WTC11 (cell line): Measurements from ENCODE around the gene OR5AP2.
"Not testable (repeated sequence)": the region's sequence is repeated elsewhere in the genome, so short reads cannot be mapped to it uniquely, and the experiment has no call there.

ENCODE experiments used
- NR2C2 ChIP-seq: sonication (generic); formaldehyde crosslinking; IDR thresholded peaks from 2 replicates; pipeline ENCODE4 v1.8.0; 2022; ENCODE audit warnings: mild to moderate bottlenecking, missing genetic modification reagents
- TF ChIP-seq, protein P1 (sequence below): fragments of 250-450 bp; sonication (Bioruptor Pico); IDR thresholded peaks from 2 replicates; pipeline ENCODE4 v1.9.0; 2021; ENCODE audit warnings: mild to moderate bottlenecking
- TF ChIP-seq, protein P2 (sequence below): fragments of 200-600 bp; IDR thresholded peaks from 2 replicates; pipeline ENCODE4 v1.8.0; 2022; ENCODE audit warnings: antibody characterized with exemption
- TF ChIP-seq, protein P3 (sequence below): sonication (generic); formaldehyde crosslinking; IDR thresholded peaks from 2 replicates; pipeline ENCODE4 v1.8.1; 2023; ENCODE audit warnings: mild to moderate bottlenecking, missing genetic modification reagents, moderate library complexity

DNA sequence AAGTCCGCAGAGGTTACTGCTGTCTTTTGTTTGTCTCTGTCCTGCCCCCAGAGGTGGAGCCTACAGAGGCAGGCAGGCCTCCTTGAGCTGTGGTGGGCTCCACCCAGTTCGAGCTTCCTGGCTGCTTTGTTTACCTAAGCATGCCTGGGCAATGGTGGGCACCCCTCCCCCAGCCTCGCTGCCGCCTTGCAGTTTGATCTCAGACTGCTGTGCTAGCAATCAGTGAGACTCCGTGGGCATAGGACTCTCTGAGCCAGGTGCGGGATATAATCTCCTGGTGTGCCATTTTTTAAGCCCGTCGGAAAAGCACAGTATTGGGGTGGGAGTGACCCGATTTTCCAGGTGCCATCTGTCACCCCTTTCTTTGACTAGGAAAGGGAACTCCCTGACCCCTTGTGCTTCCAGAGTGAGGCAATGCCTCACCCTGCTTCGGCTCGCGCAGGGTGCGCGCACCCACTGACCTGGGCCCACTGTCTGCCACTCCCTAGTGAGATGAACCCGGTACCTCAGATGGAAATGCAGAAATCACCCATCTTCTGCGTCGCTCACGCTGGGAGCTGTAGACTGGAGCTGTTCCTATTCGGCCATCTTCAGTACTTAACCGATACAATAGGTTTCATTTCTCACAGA lies 50.0 kb downstream of the OR5AP2 start:
- TF ChIP-seq, protein P1, sequence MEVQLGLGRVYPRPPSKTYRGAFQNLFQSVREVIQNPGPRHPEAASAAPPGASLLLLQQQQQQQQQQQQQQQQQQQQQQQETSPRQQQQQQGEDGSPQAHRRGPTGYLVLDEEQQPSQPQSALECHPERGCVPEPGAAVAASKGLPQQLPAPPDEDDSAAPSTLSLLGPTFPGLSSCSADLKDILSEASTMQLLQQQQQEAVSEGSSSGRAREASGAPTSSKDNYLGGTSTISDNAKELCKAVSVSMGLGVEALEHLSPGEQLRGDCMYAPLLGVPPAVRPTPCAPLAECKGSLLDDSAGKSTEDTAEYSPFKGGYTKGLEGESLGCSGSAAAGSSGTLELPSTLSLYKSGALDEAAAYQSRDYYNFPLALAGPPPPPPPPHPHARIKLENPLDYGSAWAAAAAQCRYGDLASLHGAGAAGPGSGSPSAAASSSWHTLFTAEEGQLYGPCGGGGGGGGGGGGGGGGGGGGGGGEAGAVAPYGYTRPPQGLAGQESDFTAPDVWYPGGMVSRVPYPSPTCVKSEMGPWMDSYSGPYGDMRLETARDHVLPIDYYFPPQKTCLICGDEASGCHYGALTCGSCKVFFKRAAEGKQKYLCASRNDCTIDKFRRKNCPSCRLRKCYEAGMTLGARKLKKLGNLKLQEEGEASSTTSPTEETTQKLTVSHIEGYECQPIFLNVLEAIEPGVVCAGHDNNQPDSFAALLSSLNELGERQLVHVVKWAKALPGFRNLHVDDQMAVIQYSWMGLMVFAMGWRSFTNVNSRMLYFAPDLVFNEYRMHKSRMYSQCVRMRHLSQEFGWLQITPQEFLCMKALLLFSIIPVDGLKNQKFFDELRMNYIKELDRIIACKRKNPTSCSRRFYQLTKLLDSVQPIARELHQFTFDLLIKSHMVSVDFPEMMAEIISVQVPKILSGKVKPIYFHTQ (CRISPR knock-in tag), result not testable (repeated sequence)
- TF ChIP-seq, protein P2, sequence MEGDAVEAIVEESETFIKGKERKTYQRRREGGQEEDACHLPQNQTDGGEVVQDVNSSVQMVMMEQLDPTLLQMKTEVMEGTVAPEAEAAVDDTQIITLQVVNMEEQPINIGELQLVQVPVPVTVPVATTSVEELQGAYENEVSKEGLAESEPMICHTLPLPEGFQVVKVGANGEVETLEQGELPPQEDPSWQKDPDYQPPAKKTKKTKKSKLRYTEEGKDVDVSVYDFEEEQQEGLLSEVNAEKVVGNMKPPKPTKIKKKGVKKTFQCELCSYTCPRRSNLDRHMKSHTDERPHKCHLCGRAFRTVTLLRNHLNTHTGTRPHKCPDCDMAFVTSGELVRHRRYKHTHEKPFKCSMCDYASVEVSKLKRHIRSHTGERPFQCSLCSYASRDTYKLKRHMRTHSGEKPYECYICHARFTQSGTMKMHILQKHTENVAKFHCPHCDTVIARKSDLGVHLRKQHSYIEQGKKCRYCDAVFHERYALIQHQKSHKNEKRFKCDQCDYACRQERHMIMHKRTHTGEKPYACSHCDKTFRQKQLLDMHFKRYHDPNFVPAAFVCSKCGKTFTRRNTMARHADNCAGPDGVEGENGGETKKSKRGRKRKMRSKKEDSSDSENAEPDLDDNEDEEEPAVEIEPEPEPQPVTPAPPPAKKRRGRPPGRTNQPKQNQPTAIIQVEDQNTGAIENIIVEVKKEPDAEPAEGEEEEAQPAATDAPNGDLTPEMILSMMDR, result not testable (repeated sequence)
- TF ChIP-seq, protein P3, sequence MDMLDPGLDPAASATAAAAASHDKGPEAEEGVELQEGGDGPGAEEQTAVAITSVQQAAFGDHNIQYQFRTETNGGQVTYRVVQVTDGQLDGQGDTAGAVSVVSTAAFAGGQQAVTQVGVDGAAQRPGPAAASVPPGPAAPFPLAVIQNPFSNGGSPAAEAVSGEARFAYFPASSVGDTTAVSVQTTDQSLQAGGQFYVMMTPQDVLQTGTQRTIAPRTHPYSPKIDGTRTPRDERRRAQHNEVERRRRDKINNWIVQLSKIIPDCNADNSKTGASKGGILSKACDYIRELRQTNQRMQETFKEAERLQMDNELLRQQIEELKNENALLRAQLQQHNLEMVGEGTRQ (CRISPR knock-in tag), result not testable (repeated sequence)
- not testable (repeated sequence) for TF ChIP-seq NR2C2 (CRISPR knock-in tag)
